ENCODE results near the gene KRT85. TPM values are rescaled to one million over a fixed set of nuclear protein-coding genes. Genes with fewer than 3 reads are reported as not detected.

KRT85 gene
- total RNA-seq, 1 donor from 2014 or later = not detected

- no peaks in the 10 kb centered on the region for H3K36me3 ChIP-seq (ENCODE audit: control insufficient read depth, insufficient read depth, low read length)
- no peak overlapping the region for H3K4me3 ChIP-seq (ENCODE audit: low read depth, low read length)
- no peak for DNase-seq (ENCODE audit: low read depth)
- no peak for TF ChIP-seq CTCF (IDR thresholded peaks at IDR 0.05; ENCODE audit: insufficient read depth, low read length, poor library complexity, severe bottlenecking)
- H3K27me3 ChIP-seq (ENCODE audit: control insufficient read depth, insufficient read depth, low read length) = no peaks in the 10 kb centered on the region
These were observed 30.2 kb downstream of the KRT85 start for GRCh38 chr12:52337054-52337453.

DNA sequence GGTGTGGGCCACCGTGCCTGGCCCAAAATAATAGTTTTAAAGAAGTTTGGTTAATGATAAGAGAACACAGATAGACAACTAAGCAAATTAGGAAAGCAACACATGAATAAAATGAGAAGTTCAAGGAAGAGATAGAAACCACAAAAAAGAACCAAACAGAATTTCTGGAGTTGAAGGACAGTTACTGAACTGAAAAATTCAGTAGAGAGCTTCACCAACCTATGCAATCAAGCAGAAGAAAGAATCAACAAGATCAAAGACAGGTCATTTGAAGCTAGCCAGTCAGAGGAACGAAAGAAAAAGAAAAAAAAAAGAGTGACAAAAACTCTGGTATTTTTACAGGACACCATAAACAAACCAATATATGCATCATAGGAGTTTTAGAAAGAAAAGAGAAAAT, 30.6 kb downstream of the KRT85 start:
- H3K27me3 ChIP-seq (ENCODE audit: control insufficient read depth, insufficient read depth, low read length) = no peaks in the 10 kb centered on the region
- no peak for TF ChIP-seq CTCF (IDR thresholded peaks at IDR 0.05; ENCODE audit: insufficient read depth, low read length, poor library complexity, severe bottlenecking)

GRCh38 chr12:52335598-52336262, 31.6 kb downstream of the KRT85 start:
- DNase-seq (ENCODE audit: low read depth) = no peak
- H3K27me3 ChIP-seq (ENCODE audit: control insufficient read depth, insufficient read depth, low read length) = peaks cover 2% of the 10 kb centered on the region
- no peak for TF ChIP-seq CTCF (IDR thresholded peaks at IDR 0.05; ENCODE audit: insufficient read depth, low read length, poor library complexity, severe bottlenecking)
- no peak overlapping the region for H3K4me3 ChIP-seq (ENCODE audit: low read depth, low read length)
- H3K36me3 ChIP-seq (ENCODE audit: control insufficient read depth, insufficient read depth, low read length) = no peaks in the 10 kb centered on the region

More for the DNA sequence above, 30.6 kb downstream of the KRT85 start:
- Histone ChIP-seq H3K4me3 (ENCODE audit: low read depth, low read length) (no peak overlapping the region), H3K36me3 (ENCODE audit: control insufficient read depth, insufficient read depth, low read length) (no peaks in the 10 kb centered on the region)
- no peak for DNase-seq (ENCODE audit: low read depth)

DNA sequence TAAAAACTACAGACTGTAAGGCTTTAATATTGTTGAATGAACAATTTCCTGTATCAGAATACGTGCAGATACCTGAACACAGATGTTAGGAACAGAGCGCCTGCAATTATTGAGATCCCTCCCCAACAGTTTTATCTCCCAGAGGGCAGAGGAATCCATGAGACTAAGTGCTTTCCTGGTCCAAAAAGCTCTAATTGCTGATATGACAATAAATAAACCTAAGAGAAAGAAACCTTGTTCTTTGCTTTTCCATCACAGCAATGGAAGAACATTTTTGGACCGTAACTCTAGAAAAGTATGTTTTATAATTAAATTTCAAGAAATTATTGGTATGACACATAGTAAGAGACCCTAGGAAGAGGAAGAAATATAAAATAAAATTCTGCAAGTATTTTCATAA, 33.1 kb downstream of the KRT85 start:
- DNase-seq (ENCODE audit: low read depth) = no peak
- TF ChIP-seq CTCF (IDR thresholded peaks at IDR 0.05; ENCODE audit: insufficient read depth, low read length, poor library complexity, severe bottlenecking) = no peak

DNA sequence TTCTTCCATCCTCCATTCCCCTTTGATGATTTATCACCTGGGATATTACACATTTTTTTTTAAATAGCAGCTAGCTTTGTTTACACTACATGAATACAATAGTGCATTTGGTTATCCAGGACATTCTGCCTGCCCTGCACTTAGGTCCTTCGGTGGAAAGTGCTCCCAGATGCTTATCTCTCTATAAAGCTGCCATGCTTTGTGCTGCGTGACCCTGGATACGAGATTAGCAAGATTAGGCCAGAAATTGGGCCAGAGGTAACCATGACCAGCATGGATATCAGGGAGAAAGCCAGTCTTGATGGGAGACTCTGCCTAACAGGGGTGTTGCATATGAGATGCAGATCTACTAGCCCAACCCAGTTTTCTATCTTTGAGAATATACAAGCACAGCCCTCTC, 34.0 kb downstream of the KRT85 start:
- TF ChIP-seq CTCF (IDR thresholded peaks at IDR 0.05; ENCODE audit: insufficient read depth, low read length, poor library complexity, severe bottlenecking) = no peak
- peaks cover 2% of the 10 kb centered on the region for H3K27me3 ChIP-seq (ENCODE audit: control insufficient read depth, insufficient read depth, low read length)
- no peak overlapping the region for H3K4me3 ChIP-seq (ENCODE audit: low read depth, low read length)
- no peaks in the 10 kb centered on the region for H3K36me3 ChIP-seq (ENCODE audit: control insufficient read depth, insufficient read depth, low read length)
- no peak for DNase-seq (ENCODE audit: low read depth)

More for the DNA sequence above, 33.1 kb downstream of the KRT85 start:
- Histone ChIP-seq H3K27me3 (ENCODE audit: control insufficient read depth, insufficient read depth, low read length) (peaks cover 2% of the 10 kb centered on the region), H3K36me3 (ENCODE audit: control insufficient read depth, insufficient read depth, low read length) (no peaks in the 10 kb centered on the region), H3K4me3 (ENCODE audit: low read depth, low read length) (no peak overlapping the region)

DNA sequence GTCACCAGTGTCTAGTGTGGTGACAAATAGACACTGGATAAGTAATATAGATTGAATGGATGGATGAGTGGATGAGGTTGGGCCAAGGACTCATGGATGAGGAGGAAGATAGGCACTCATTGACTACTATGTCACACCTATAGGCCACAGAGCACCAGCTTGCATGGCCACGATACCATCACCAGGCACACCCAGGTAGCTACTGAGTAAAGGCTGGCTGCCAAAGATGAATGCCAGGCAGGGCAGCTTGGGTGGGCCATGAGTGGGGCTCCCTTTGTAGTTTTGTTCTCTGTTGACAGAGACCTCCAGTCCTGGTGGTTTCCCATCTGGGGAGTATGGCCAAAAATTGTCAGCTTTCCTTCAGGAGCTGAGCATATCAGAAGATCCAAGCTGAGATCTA, 34.9 kb downstream of the KRT85 start:
- no peak overlapping the region for H3K4me3 ChIP-seq (ENCODE audit: low read depth, low read length)
- no peaks in the 10 kb centered on the region for H3K36me3 ChIP-seq (ENCODE audit: control insufficient read depth, insufficient read depth, low read length)
- TF ChIP-seq CTCF (IDR thresholded peaks at IDR 0.05; ENCODE audit: insufficient read depth, low read length, poor library complexity, severe bottlenecking) = no peak
- peaks cover 2% of the 10 kb centered on the region for H3K27me3 ChIP-seq (ENCODE audit: control insufficient read depth, insufficient read depth, low read length)
- DNase-seq (ENCODE audit: low read depth) = no peak
